HG02884 (cell line): ENCODE results near the gene OPALIN.

Source experiments
- ATAC-seq: cut with Tn5 transposase; IDR thresholded peaks from one replicate; pipeline ENCODE4 v1.9.1; 2021; ENCODE audit warnings: mild to moderate bottlenecking, moderate library complexity; ENCODE audit not compliant: unreplicated experiment

OPALIN gene

DNA sequence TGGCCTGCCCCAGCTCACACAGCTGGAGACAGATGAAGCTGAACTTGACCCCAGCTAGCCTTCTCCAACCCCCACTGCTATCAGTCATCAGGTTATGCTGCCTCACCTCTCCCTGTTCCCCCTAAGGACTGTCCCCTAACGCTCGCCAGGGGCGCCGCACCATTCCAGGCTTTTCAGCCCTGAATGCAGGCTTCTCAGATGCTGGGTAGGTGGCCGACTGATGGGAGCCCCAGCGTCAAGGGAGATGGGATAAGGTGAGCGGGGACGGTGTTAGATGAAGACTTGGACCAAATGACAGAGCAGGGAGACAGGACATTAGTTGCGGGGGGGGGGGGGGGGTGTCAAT lies 15.8 kb upstream of the OPALIN start:
- no peak for ATAC-seq

- ATAC-seq: no peak
These were observed 15.2 kb upstream of the OPALIN start for GRCh38 chr10:96374004-96374403.

GRCh38 chr10:96371356-96371755 lies 12.6 kb upstream of the OPALIN start:
- ATAC-seq: no peak

- ATAC-seq: no peak
These were observed 11.9 kb upstream of the OPALIN start for GRCh38 chr10:96370584-96371157.

DNA sequence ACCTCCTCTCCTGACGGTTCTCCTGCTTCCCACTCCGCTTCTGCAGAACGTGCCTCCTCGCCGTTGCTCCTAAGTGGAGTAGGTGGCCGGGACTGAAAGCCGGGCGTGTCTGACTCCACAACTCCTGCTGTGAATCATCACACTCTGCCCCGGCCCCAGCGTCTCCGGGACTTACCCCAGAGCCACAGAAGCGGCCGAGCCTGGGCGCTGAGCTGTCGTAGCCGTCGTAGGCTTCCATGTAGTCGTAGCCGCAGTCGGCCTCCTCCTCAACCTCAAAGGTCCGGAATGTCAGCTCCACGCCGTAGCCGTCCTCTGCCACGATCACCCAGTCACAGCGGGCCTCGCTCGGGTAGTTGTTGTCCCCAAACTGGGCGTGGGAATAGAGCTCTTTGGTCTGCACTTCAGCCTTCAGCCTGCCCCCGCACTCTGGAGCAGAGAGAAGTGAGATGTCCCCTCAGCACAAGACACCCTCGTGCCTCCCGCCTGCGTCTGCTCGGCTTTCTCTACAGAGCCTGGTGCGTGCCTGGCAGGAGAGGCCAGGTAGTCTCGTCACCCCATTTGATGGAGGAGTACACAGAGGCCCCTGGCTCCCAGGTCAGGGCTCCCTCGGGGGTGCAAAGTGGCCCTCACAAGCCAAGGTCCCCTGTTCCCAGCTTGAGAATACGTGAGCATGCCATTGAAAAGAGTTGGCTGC lies 11.2 kb upstream of the OPALIN start:
- no peak for ATAC-seq

- no peak for ATAC-seq
These were observed 10.2 kb upstream of the OPALIN start for GRCh38 chr10:96368971-96369370.

DNA sequence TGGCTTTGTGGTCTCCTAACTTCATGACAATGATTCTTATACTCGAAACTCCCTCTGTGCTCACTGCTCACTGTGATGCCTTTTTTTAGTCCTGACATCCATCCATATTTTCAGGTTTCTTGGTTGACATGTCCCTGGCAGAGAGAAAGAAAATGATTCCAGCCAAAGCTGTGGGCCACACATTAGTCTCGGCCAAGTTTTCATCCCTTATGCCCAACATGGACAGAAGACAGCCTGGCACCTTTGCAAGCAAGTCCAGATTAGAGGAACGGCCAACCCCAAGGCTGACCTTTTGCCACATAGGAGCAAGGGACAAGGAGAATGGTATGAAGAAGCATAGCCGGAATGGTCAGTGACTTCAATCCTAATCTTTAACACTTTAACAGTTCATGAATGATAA lies 8.7 kb upstream of the OPALIN start:
- ATAC-seq: no peak

DNA sequence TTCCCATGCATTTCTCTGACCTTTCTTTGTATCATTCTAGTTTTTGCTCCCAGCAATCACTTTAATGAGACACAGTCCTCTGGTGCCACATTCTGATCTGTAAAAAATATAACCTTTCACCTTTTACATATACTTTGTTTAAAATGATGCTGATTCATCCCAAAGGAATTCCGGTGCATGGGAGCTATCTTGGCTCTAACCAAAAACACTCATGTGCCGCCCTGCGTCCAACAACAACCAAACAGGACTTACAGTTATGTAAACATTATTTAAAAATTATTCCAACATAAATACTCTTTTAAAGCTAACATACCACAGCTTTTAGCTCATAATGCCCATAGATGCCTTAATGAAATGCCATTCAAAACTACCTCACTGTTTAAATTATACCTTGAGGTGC lies 7.7 kb upstream of the OPALIN start:
- ATAC-seq: no peak

DNA sequence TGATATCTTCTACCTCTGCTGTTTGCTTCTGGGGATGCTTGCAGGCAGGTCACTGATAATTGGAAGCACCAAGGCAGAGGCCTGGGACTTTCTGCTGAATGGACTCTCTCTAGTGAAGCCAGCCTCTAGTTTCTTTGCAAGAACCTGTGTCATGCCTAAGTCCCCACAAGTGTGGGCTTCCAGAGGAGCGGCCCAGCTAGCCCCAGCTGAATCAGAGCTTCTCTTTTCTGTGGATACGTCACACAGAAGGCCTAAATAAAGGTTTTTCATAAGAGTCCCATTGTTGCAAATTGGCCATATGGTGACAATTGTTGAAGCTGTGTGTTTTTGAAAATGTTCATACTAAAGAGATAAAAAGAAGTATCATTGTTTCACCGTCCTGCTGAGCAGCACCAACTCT lies 6.8 kb upstream of the OPALIN start:
- ATAC-seq: no peak

- ATAC-seq: no peak
These were observed 2.0 kb upstream of the OPALIN start for GRCh38 chr10:96360766-96361165.

DNA sequence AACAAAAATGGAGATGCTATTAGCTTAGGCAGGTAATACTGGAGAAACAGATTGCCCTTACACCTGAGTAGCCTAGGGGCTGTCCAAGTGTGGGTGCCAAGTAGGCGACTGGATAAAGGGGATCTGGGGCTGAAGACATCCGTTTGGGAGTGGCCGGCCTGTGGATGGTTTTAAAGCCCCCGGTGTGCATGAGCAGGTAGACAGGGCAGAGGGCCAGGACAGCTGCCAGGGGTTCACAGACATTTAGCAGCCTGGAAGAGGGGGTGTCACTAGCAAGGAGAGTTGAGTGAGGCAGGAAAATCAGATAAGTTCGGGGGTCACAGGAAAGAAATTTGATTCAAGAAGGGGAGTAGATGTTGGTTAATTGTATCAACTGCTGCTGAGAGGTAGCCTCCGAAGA lies 1.5 kb upstream of the OPALIN start:
- no peak for ATAC-seq

GRCh38 chr10:96359616-96360015 lies 814 bp upstream of the OPALIN start:
- ATAC-seq: no peak

GRCh38 chr10:96357038-96357620 lies 1.7 kb downstream of the OPALIN start:
- ATAC-seq: no peak

DNA sequence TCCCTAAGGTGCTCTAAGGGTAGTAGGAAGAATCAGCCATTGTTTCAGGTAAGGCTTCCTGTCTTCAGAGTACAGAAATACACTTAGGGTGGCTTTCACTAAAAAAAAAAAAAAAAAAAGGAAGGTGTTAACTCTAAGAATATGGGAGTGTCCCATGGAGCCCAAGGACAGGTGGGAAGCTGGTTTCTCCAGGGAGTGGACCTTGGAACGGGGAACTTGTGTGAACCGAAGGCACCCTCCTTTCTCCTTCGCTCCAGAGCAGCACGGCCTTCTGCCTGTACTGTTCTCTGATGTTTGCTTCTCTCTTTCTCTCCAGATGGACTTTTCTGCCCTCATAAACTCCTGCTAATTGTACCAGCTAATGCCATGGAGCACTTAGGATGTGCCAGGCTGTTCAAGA lies 6.2 kb downstream of the OPALIN start:
- no peak for ATAC-seq

- ATAC-seq: no peak
These were observed 6.8 kb downstream of the OPALIN start for GRCh38 chr10:96352027-96352426.

- ATAC-seq: no peak
These were observed 12.5 kb downstream of the OPALIN start for GRCh38 chr10:96346295-96346694.

DNA sequence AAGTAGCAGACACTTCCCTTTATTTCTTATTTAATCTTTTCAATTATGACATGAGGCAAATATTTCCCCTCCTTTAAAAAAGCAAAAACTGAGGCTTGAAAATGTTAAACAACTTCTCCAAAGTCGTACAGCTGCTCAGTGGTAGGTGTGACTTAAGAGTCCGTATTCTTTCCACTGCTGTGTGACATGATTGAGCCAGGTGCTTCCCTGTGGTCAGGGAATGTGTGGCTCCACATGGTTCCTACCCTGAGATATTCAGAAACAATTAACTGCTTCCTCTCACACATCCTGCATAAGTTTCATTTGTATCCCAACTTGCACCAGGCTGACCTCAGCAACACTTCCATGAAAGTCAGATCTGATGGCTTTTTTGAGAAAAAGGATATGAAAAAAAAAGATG lies 13.6 kb downstream of the OPALIN start:
- no peak for ATAC-seq

DNA sequence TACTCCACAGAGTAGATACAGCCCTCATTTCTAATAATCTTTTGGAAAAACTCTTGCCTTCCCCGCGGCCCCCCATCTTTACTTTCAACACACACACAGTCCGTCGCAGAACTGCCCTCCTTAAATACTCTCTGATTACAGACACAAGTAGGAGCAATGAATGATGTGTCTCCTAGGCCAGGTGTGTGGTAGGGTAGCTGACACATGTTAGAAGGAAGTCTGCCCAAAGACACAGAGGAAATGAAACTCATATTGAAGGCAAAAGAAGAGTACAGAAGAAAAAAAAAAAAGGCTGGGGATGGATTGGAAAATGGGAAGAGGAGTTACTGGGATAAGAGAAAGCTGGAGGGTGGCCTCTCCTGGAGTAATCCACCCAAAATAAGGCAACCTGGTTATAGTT lies 14.6 kb downstream of the OPALIN start:
- ATAC-seq: no peak

DNA sequence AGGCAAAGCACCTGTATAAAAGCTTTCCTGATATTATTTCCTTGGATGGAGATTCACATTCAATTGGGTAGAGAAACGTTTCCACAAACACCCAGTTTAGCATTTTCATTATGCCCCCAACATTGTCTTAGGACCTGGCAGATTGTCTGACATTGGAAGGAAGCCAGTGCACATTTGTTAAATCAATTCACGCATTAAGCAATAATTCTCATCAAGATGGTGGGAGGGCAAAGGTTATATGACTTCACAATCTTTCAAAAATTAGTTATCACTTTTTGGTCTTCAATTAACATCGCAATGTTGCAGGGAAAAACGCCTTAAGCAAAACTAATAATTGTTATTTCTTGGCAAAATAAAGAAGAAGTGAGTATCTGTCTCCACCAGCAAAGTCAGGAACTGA lies 16.4 kb downstream of the OPALIN start:
- ATAC-seq: no peak

DNA sequence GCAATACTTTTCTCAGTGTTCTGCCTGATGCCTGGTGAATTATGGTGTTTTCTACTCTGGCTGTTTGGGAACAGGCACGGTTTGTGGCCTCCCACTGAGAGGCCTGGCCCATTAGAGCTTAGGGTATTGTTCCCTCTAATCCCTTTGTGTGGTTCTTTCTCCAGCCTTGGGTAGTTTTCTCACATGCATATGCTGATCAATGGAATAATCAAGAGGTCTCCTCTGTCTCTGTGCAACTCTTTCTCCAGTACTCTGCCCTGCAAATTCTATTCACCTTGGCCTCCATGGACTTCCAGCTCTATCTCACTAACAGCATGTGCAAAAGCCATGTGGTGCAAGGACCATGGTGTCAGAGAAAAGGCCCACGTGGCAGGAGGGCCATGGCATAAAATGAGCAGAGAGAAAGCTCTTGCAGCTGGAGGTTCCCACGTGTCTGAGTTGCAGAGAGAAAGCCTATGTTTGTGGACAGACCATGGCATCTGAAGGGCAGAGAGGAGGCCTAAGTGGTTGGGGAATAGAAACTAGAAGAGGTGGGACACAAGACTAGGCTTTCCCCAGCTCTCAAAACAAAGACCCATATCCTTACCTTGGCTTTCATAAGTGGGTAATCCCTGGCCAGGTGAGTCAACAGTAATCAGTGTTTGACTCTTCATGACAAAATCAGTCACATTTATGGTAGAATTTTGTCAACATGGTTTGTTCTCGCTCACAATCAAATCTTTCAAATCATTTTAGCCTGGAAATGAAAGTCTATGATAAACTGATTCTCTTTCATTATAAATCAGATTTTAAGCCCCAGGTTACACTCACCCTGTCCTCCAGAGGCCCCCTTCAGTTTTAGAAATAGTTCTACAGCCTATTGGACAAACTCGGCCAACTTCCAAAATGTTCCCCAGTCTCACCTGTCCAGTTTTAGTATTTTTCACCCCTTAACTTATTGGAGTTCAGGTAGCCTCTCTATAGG lies 17.3 kb downstream of the OPALIN start:
- ATAC-seq: peak; percentile 52
